Measurements from ENCODE around the gene GPR25.
"Not testable (repeated sequence)": the region's sequence is repeated elsewhere in the genome, so short reads cannot be mapped to it uniquely, and the experiment has no call there.

Gene GPR25

DNA sequence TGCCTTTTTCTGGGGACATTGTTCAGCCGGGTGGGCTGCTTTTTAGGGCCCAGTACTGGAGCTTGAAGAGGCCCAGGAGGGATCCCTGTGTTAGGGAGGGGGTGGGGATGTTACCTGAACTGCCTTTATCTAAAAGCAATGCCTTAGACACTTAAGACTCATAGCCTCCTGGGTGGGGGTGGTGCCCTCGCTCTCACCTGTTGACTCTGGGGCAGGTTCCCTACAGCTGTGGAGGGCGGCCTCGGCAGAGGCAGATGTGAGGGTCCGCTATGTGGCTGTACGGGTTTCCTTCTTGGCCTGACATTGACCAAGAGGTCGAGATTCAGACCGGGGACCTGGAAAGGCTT lies 22.6 kb downstream of the GPR25 start:
- DNase-seq (ENCODE audit: low read depth in 2 of 2) = no peak

DNA sequence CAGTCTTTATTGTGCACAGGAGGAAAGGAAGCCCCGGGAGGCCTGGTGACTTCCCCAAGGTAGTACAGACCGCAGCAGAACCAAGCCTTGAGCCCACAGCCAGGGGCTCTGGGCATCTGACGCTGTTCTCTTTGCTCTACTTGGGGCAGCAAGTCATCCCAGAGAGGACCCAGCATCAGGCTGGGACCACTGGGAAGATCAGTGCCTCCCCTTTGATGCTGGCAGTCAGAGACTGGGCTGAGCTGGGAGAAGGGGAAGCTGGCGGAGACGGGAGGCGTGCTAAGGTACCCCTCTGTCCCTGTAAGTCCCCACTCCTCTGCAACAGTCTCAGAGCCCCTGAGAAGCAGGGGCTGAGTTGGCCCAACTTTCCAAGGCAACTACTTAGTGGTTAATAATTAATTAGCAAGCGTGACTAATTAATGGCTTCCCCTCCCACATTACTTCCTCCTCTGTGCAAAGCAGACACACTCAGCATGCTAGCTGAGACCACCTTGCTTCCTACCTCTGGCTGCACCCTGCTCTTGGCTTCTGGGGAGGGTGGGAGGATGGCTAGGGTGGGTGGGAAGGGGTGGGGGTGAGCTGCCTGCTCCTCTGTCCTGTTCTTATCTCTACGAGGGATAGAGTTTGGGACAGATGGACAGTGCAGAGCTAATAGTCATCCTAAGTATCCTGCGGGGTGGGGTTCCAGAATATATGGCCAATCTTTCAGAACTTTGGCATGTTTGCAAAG lies 23.2 kb downstream of the GPR25 start:
- no peak for DNase-seq (ENCODE audit: low read depth in 2 of 2)

DNA sequence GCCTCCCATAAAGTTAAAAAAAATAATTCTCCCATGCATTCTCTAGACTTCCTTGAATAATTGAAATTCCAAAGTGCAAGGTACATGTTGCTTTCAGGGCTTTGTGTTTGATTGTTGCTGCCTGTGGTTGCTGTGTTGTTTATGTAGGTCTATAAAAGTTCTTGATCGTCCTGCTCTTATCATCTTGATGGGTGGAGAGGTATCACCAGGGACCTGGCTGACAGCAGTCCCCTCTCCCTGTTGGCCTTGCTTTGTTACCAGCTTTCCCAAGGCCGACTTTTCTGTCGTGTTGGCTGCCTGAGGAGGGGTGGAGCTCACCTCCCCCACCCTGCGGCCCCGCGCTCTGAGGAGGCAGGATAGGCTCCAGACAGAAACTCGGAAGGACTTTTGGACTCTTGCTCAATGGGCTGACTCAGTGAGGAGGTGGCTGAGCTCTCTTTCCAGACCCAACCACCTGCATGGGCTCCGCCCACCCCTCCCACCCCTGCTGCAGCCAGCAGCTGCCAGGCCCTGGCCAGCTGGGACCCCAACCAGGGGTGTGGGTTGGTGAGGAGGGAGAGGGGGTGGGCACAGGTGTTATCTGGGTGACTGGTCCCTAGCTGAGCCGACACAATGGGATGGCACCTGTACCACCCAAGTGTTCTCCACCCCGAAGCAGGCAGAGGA lies 23.9 kb downstream of the GPR25 start:
- DNase-seq (ENCODE audit: low read depth in 2 of 2) = no peak

DNA sequence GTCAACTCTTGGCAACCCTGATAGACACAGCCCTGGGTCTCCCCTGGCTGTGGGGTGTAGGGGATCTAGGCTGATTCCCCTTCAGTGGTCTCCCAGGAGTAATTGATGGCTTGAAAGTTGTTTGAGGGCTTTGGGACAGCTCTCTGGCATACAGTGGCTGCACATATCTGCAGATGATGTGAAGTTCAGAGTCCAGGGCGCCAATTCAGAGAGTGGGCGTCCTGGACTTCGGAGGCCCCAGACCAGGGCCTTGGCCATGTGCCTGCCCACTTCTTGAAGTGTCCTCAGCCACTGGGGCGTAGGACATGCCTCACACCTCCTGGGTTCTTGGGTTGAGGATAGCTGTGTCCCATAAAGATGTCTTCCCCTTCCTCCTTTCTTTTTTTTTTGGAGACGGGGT lies 24.5 kb downstream of the GPR25 start:
- DNase-seq (ENCODE audit: low read depth in 2 of 2) = no peak

DNA sequence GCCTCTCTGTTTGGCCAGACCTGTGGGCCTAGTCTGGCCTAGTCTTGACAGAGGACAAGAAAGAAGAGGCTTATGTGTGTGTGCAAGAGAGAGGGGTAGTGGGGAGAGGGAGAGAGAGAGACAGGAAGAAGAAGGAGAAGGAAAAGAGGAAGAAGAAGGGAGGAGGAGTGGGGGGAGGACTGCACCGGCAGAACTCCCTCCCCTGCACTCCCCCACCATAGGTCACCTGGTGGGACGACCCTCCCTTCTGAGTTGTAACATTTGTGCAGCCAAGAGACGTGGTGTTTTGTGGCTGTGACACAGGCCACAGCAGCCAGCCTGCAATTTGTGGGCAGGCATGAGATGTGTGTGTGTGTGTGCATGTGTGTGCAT lies 26.2 kb downstream of the GPR25 start:
- DNase-seq (ENCODE audit: low read depth in 2 of 2) = no peak

DNA sequence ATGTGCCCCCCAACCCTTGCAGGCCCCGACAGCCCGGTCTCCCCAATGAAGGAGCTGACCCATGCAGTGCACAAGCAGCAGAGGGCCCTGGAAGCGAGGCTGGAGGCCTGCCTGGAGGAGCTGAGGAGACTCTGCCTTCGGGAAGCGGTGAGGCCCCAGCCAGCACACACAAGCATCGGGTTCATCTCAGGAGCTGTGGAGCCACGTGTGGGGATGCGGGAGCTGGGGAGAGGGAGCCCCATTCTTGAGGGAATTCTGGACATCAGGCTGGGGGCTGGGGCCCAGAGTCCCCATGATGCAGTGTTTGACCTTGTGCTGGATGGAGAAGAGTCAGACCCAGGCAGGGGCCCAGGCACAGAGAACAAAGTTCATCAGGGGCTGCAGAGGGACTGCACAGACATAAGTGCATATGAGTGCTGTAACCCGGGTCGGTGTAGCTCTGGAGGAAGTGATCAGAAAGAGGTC lies 26.7 kb downstream of the GPR25 start:
- DNase-seq (ENCODE audit: low read depth in 2 of 2) = no peak

DNA sequence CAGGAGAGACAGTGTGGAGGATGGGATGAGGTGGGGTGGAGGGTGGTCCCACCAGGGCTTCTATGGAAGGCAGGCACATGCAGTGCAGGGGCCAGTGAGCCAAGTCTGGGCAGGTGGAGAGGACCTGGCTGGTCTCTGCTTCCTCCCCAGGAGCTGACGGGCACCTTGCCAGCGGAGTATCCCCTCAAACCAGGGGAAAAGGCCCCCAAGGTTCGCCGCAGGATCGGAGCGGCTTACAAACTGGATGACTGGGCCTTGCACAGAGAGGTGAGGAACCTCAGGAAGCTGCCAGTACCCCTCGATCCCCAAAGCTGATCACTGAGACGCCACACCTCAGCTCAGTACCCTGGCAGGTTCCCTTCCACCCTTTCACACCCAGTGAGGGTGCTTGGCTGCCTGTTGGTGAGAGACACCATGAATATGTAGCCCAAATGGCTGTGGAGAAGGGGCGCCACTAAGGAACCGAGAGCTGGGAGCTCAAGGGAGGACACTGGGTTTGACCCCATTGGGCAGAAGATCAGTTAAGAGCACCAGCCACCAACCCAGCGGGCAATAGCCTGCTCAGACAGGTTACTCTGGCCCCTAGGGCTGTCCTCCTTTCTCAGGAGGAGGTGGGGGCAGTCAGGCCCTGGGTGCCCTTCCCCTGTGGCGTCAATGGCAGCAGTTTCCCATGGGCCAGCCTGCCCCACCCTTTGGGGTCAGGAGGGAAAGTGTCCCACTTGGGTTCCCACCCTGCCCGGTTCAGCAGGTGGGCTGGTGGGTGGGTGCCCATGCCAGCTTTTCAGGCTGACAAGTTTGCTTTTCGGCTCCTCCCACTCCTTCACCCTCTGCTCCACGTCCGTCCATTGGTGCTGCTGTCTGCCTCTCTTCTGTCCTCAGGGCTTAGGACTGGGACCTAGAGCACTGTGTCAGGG lies 27.4 kb downstream of the GPR25 start:
- DNase-seq (ENCODE audit: low read depth in 2 of 2) = no peak

DNA sequence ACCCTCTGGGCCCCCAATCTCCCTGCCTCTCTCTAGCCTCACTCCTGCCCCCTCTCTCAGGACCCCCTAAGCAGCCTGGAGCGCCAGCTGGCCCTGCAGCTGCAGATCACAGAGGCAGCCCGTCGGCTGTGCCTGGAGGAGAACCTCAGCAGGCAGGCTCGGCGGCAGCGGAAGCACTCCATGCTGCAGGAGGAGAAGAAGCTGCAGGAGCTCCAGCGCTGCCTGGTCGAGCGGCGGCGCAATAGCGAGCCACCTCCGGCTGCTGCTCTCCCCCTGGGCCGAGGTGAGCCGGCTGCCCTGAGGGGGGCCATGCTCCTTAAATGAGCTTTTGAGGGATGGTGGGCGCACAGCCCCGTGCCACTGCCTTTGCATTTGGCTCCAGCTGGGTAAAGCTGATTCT lies 28.1 kb downstream of the GPR25 start:
- no peak for DNase-seq (ENCODE audit: low read depth in 2 of 2)

DNA sequence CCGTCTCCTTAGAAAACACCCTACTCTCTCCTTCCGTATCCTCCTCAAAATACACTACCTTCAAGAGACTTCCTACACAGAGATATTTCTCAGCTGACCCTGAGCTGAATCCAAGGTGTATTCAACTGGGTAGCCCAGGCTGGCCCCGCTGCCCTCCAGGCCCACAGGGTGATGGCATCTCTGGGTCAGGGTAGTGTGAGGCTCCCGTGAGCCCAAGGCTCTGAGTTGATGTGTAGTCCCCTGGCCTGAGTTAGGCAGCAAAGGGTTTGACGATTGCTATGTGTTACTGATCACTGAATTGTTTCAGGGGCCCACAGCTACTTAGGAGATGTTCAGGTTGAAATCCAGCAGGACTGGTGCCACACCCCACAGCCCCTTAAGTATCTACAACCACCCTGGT lies 28.6 kb downstream of the GPR25 start:
- DNase-seq (ENCODE audit: low read depth in 2 of 2) = no peak

DNA sequence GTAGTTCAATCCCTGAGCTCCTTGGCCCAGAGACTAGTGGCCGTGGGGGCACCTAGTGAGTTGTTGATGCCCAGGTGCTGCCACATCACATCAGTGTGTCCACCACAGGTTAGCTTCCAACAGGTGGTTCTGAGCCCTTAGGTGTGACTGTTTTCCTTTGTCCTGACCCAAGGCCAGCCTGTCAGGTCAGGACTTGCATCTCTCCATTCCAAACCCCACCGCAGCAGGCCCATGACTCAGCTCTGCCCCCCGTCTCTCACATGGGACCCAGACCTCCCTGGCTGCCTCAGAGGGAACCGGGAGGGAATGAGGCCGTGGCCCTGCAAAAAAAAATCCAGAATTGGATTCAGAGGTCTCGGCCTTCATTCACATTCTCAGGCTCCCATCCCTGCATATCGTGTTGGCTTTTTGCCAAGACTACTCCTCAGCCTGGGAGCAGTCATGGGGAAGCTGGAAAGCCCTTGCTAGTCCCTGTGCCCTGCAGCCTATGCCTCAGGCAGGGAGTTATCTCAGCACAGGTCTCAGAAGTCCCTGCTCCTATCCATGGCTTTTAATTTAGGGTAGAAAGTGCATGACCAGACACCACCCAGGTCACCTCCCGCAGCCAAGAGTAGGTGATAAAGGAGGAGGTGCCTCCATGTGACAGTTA lies 29.1 kb downstream of the GPR25 start:
- DNase-seq (ENCODE audit: low read depth in 2 of 2) = no peak

DNA sequence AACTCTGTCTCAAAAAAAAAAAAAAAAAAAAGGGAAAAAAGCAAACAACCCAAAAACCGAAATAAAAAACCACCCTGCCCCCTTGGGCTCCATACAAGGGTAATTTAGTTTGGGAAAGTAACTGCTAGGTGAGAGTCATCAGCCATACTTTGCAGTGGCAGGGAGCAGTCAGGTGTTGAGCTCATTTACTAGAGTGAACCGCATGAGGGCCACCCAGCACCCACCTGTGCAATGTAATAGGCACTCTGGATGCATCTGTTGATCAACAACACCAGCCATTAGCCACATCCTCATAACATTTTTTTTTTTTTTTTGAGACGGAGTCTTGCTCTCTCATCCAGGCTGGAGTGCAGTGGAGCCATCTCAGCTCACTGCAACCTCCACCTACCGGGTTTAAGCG lies 31.0 kb downstream of the GPR25 start:
- DNase-seq (ENCODE audit: low read depth in 2 of 2) = no peak

DNA sequence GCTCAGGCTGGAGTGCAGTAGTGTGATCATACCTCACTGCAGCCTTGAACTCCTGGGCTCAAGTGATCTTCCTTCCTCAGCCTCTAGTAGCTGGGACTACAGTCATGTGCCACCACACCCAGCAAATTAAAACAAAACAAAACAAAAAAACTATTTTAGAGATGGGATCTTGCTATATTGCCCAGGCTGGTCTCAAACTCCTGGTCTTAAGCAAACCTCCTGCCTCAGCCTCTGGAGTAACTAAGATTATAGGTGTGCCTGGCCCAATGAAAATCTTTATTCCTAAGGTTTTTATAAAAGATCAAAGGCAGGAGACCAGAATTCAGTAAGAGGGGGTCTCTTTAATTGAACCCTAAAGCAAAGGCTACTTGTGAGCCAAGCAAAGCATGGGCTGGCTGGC lies 32.0 kb downstream of the GPR25 start:
- DNase-seq (ENCODE audit: low read depth in 2 of 2) = no peak

DNA sequence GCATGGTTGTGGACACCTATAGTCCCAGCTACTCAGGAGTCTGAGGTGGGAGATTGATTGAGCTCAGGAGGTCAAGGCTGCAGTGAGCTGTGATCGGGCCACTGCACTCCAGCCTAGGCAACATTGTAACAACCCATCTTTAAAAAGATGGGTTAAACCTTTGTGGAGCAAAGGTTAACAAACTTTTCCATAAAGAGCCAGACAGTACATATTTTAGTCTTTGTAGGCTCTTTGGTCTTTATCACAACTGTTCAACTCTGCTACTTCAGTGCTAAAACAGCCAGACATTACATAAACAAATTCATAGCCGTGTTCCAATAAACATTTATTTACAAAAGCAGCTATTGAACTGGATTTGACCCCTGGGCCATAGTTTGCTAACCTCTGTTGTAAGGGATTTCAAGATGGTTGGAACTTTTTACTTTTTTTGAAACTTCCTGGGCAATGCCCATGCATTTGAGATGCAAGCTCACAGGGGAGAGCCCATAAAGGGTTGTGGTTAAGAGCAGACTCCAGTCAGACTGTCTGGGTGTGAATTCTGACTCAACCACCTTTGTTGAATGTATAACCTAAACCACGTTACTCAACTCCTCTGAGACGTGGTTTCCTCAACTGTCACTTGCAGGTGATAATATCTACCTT lies 32.8 kb downstream of the GPR25 start:
- peak in 1 of 2 donors; percentile 31 for DNase-seq (ENCODE audit: low read depth in 2 of 2)

DNA sequence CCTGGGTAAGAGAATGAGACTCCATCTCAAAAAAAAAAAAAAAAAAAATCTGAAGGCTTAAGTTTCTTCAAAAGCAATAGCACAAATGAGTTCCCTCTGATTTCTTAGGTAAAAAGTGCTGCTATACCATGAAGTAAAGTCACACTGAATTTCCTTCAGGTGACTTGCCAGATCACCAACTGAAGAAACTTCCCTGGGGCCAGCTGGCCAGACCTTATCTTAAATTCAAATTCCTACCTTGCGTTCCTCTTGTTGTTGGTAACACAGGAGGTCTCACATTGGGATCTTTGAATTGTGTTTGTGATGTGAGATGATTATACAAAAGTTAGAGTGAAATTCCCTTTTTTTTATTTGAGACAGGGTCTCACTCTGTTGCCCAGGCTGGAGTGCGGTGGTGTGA lies 33.7 kb downstream of the GPR25 start:
- DNase-seq (ENCODE audit: low read depth in 2 of 2) = no peak

DNA sequence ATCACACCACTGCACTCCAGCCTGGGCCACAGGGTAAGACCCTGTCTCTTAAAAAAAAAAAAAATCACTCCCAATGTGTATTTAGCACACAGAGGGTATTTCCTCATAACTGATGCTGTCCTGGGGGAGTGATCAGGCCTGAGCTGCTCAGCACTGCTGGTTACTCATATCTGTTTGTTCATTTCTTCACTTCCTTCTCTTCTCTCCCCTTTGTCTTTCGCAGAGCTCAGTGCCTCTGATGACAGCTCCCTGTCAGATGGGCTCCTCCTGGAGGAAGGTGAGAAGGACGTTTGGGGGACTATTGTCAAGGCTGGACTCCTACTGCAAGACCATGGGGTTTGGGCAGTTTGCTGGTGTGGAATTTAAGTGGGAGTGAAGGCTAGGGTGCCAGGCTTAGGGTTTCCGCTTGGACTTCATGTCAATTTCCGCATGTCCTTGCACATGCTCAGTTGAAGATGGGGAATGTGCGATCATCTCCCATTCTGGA lies 34.9 kb downstream of the GPR25 start:
- DNase-seq (ENCODE audit: low read depth in 2 of 2) = no peak

DNA sequence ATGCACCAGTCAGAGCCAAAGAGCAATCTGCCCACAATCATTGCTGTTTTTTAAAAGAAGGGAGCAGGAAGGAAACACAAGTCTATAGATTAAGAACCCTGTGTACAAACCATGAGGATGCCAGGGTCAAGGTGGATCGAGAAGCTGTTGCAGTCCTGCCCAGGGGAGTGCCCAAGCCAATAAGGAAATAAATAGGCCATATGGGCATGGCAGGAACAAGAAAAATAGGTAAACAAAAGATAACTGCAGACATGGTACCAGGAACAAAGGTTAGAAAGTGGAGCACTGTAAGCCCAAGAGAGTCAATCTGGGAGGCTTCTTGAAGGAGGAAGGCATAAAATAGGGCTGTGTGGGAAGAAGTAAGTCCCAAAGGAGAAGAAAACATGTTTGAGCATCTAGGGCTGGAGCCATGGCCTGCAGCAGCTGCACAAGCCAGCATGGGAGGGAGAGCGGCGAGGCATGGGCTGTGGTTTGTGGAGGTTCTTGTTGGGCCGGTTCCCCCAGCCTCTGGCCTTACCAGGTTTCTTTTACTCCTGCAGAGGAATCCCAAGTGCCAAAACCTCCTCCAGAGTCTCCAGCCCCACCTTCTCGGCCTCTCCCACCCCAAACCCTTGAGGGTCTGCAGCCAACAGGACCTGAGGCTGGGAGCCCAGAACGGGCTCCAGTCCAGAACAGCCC lies 35.5 kb downstream of the GPR25 start:
- DNase-seq (ENCODE audit: low read depth in 2 of 2) = no peak

DNA sequence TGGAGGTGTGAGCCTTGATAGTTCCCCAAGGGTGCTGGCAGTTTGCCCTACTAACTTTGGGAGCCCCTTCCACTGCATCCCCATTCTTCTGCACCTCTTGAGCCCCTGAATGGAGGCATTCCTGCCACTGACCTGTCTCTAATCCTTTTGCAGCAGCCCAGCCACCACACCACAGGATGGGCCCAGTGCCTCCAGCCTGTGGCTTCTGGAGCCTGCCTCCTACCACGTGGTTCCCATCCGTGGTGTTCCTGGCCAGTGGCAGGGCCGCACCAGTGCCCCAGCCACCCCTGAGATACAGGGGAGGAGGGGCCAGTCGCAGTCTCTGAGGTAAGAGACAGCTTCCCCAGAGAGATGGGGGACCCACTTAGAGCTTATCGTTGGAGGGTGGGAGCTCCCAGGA lies 36.3 kb downstream of the GPR25 start:
- no peak for DNase-seq (ENCODE audit: low read depth in 2 of 2)

DNA sequence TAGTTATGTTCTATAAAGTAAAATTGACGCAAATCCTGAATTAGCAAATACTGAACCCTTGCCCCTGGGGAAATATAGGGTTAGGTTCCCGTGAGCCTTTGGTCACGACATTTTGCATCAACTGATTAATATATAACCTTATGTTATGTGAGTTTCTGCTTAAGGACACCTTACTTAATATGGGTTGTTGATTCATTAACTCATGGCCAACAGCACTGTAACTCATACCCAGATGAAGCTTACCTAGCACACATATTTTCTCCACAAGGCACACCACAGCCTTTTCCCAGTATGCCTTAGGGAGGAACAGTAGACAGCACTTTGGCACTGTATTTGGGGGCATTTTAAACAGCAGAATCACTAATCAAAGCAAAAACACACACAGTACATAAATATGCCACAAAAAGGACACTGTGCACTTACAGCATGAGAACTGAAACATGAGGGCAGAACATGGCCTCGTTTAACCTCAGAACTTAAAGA lies 37.0 kb downstream of the GPR25 start:
- DNase-seq (ENCODE audit: low read depth in 2 of 2) = no peak

DNA sequence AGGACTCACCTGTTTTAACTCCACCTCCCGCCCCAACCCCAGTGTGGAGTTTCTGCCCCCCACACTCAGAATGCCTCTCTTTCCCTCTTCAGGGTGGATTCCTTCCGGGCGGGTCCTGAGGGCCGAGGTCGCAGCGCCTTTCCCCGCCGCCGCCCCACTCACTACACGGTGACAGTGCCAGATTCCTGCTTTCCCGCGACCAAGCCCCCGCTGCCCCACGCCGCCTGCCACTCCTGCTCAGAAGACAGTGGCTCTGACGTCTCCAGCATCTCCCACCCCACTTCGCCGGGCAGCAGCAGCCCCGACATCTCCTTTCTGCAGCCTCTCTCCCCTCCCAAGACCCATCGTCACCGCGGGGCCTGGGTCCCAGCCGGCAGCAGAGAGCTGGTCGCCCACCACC lies 38.6 kb downstream of the GPR25 start:
- no peak for DNase-seq (ENCODE audit: low read depth in 2 of 2)

DNA sequence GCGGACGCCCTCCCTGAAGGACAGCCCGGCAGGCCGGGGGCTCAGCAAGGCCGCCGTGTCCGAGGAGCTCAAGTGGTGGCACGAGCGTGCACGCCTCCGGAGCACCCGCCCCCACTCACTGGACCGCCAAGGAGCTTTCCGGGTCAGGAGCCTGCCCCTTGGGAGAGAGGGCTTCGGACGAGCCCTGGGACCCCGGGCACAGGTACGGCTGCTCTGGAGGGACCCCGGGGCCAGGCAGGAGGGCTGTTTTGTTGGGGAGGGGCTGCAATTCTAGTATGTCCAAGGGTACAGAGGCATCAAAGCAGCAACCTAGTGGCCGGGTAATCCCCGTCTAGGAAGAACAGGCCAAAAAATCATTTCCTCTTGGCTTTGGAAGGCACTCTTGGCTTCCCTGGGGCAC lies 39.2 kb downstream of the GPR25 start:
- not testable (repeated sequence) for DNase-seq (ENCODE audit: low read depth in 2 of 2)

All from stimulated activated CD4-positive, alpha-beta T cell treated with anti-CD3 and anti-CD28 coated beads, Interleukin-4, amount 100 ng/mL, for 48 hours (primary cell).